GDM1 (cell line): ENCODE data around the gene PCP2.
A peak's percentile ranks its signal among the peaks of the same experiment; 100 is the strongest.

ENCODE experiments used
- DNase-seq: peaks from one replicate; lab custom pipeline; 2025; lab: John Stamatoyannopoulos, UW

Gene PCP2

DNA sequence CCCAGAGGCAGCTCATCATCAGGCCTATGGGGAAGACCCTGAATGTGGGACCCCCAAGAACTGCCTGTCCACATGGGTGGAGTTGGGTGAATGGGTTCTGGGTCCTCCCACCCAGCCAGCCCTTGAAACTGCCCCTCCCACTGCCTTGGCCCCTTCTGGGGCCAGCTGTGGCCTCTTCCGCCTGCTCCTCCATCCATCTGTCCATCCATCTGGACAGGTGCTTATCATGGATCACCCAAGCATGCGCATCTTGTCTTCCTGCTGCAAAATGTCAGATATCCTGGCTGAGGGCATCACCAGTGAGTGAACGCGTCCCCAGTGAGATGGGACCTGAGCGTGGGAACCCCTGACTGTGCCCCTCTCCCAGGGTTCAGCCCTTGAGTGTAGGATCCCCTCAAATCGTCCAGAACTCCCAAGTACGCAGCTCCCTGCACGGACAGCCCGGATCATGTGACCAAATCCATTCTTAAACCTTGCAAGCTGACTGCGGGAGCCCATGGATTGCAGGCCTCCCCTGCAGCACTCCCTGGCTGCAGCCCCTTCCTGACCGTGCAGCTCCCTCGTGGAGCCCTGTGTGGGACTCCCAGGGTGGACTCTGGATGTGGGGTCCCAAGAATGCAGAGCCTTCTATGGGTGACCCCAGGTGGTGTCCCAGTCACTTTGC, 5.4 kb upstream of the PCP2 start:
- DNase-seq, result no peak

DNA sequence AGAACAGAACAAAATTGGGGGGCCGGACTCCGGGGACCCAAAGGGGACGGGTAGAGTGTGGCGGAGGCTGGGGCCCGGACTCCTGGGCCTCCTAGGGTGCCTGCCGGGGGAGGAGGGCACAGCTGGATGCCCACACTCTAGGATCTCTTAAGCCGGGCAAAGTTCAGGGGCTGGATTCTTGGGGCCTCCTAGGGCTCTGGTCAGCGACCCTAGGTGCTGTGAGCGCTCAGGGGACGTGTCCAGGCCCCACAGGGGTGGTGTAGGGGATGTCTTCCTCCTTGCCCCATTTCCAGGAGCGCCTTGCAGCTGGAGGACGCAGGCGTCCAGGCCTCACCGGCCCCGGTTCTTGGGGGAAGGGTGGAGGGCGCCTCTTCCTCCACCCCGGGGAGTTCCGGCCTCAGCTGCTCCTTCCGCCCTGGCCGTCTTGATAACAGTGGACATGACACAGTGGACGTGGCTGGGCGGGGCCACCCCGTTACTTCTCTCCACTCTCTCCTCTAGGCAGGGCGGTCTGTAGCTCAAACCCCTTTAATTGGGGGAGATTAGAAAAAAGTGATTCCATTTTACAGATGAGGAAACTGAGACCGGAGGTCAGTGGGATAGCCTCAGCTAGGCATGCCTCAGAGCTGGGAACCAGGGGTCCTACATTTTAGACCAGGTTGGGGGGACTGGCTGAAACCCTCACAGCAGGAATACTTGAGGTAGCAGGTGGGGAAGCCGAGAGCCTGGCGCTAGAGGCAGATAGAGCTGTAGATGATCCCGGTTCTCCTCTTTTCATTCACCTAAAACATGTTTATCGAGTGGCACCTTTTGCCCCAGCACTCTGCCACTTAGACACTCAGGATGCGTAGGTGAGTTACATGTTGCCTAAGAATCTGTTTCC, 4.1 kb upstream of the PCP2 start:
- DNase-seq, result no peak

DNA sequence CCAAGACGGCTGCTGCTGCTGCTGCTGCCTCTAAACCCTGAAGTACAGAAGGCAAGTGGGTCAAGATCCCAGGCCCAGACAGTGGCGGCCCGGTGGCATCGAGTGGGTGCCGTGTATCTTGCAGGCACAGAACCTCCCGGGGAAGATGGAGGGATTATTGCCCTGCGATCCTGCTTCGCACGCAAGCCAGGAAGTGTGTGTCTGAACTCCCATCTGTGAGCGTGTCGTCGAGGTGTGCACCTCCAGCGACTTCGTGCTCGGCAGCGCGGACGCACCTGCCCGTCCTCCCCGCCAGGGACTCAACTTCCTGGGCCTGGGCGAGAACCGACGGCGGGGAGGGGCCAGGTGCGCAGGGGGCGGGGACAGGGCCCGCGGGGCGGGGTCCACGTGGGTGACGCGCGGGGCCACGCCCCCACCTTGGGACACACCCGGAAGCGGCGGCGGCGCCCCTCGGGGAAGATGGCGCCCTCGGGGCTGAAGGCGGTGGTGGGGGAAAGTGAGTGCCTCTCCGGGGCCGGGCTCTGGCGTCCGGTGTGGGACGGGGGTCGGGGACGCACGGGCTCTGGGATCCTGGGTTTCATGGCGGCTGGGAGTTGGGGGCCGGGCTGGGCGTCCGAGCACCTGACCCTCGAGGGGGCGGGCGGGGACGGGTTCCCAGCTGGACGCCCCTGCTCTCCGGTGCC, 3.3 kb upstream of the PCP2 start, which contains the start of gene STXBP2:
Gene STXBP2, plus strand, starts transcription at position 420 of the 683 bp plus-strand sequence. Its CDS starts 40 bp downstream, at position 460.
- peak; percentile 62 for DNase-seq

DNA sequence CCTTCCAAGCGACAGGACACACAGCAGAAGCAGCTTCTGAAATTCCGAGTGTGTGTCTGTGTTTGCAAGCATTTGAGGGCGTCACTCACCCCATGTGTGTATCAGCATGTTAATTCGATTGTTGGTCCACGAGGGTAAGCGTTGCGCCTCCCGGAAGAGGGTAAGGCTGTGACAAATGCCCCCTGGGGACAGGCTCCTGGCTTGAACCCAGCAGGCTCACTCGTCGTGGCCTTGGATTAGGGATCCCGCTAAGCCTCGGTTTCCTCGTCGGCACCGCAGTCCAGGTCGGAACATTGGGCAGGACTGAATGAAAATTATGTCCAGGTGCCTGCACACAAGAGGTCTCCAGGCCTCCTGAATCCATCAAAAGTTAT, 2.8 kb upstream of the PCP2 start:
- DNase-seq, result no peak

DNA sequence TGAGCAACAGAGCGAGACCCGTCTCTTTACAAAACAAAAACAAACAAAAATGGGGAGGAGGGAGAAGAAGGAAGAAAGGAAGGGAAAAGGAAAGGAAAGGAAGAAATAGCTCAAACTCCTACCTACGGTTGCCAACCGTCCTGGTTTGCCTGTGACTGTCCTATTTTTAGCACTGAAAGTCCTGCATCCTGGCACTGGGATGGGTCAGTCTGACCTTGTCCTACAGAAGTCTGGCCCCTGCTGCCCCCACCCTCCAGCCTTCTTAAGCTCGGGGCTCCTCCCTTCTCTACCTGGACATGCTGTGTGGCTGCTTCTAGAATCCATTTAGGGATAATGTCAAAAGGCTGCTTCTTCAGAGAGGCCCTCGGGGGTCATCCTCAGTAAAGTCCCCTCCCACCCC, 2.2 kb upstream of the PCP2 start:
- DNase-seq, result no peak

DNA sequence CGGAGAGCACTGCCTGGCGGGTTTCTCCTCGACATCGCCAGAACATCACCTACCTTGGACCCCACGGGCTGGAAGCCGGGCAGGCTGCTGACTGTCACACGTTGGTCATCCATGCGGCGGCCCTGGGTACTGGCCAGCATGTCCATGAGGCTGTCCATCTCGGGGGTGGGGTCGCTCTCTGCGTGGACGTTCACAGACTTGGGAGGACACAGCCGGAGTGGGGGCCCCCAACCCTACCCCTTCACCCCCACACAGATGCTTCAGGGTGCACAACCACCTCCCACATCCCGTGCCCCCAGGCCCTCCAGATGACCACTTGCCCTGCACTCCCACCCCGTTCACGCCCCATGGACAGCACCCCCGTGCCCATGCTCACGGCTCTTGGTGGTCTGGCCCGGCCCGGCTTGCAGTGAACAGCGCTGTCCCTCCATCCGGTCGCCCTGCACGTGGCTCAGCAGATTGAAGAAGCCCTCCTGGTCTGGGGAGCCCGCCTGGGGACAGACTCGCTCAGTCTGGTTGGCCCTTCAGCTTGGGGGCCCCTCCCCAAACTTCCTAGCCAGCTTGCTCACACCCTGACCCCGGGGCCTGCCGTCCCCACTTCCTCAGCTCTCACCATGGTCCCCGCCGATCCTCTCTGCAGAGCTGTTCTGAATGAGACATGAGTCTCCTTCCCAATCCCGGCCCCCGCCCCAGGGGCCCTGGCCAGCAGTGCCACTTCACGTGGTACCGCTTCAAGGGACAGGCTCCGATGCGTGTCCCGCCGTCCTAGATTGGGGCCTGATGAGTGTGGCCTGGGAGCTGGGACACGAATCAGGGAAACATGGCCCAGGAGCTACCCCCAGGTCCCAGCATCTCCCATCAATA, 947 bp downstream of the PCP2 start:
- no peak for DNase-seq

DNA sequence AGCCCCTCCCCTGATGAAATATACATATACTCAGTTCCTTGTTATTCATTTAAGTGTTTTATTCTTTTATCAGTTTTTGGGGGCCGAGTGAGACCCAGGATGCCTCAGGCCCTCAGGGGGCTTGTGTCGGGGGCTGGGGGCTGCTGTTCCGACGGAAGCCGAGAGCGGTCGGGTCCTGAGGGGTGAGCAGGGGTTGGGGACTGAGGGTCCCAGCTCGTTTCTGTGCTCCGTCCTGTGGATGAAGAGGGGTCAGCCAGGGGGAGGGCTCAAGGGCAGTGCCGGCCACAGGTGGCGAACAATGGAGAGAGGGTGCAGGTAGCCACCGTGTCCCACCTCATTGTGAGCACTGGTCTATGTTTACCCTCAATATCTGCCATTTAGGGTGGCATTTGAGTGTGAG, 1.9 kb downstream of the PCP2 start:
- no peak for DNase-seq

DNA sequence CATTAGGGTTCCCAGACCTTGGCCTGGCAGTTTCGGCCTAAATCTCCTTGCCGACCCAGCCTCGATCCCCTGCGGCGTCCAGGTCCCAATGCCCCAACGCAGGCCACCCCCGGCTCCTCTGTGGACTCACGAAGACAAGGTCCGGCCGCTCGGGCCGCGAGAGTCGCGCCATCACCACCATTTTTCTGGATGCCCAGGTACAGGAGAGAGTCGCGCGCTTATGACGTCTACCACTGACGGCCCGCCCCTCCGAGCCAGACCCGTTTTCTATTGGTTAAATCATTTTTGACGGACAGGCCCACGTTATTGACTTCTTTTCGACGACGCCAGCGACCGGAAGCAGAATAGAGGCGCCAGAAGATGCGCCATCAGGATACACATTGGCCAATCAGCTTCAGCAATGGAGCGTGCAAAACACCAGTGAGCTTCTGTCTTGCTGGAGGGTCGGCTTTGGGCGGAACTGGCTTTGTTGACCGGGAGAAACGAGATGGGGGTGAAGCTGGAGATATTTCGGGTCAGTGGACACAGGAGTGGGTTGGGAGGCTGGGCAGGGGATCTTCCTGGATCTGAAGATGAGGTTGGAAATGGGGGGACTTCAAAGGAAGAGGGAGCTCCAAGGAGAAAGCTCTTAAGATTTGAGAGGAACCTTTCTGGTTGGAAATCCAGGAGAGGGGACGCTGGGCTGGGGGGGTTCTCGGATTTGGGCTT, 4.0 kb downstream of the PCP2 start, which contains the start of the genes PET100 and XAB2:
Gene PET100, plus strand, starts transcription at position 447 of the 708 bp plus-strand sequence. Its CDS starts 41 bp downstream, at position 488.
Gene XAB2, minus strand, starts transcription at position 199 of the 708 bp plus-strand sequence. Its CDS starts 18 bp downstream, at position 181.
- peak; percentile 96 for DNase-seq

DNA sequence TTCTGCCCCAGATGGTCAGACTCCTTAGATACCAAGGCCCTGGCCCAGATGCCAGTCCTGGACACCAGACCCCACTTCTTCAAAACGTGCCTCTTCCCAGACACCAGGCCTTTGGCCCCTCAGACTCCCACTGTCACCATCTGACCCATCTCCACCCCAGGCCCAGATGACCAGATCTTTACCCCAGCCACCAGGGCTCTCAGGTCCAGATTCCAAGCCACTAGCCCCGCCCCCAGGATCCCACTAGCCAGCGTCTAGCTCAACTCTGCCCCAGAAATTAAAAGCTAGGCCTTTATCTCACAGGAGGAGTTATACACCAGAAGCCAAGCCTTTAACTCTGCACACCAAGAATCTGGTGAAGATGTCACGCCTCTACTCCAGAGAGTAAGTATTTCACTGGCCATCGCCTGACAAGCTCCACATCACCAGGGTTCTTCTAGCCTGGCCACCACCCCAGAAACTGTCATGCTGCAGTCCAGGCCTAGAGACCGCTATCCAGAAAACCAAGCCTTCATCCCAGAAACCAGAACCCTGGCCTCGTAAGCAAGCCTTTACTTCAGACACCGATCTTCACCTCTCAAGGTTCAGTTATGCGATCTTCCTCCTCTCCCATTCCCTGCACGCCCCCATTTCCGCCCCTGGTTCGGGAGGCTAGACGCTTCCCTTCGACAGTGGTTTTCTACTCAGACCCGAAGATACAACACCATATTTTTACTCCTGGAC, 4.8 kb downstream of the PCP2 start:
- no peak for DNase-seq

DNA sequence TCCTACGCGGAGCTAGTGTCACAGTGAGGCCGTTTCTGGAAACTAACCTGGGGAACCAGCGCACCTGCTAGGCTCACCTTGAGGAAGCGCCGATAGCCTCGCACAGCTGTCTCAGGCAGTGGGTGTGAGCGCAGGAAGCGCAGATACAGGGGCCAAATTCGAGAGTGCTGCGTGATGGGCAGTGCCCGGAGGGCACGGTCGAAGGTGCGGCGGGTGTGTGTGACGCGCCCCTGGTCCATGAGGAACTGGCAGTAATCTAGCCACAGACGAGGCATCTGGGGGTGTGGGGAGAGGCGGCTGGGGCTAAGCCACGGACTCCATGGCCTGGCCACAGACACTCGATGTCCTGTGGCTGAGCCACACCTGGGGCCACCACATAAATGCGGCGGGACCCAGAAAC, 6.4 kb downstream of the PCP2 start:
- DNase-seq, result no peak

DNA sequence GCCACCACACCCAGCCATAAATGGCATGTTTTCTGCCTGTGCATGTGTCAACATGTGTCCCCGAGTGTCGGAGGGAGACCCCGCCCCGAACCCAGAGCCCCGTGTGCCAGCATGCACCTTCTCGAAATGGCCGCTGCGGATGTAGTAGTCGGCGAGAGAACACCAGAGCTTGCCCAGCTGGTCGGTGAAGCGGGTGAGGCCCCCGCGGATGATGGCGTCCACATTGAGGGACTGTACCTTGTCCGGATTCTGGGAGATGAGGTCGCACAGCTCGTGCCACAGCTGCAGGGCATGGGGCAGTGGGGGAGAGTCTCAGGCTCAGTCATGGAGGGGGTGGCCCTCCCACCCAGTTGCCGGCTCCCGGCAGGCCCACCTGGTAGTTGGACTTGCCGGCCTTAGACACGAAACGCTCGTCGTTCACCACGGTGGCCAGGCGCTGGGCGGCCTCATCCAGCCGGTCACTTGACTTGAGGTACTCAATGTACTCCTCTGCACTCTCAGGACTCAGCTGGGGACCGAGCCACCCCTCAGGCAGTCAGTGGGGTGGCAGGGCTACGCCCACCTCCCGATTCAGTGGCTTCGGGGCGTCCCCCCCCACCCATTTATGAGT, 7.7 kb downstream of the PCP2 start:
- DNase-seq, result no peak

DNA sequence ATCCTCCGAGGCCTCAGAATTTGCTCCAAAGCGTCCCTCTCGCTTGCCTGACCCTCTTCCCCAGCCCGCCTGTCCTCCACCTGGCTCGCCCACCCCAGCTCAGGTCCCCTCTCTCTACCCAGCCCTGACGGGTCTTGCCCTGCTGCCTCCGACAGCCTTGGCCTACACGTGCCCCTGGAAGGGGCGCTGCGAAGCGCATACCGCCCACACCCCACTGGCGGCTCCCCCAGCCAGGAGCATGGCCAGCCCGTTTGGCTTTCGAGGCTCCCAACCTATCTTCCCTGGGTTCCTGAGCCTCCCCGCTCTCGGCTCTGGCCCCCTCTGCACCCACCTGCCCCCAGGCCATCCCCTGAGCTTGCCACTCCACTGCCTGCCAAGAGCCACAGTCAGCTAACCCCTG, 8.7 kb downstream of the PCP2 start:
- no peak for DNase-seq

DNA sequence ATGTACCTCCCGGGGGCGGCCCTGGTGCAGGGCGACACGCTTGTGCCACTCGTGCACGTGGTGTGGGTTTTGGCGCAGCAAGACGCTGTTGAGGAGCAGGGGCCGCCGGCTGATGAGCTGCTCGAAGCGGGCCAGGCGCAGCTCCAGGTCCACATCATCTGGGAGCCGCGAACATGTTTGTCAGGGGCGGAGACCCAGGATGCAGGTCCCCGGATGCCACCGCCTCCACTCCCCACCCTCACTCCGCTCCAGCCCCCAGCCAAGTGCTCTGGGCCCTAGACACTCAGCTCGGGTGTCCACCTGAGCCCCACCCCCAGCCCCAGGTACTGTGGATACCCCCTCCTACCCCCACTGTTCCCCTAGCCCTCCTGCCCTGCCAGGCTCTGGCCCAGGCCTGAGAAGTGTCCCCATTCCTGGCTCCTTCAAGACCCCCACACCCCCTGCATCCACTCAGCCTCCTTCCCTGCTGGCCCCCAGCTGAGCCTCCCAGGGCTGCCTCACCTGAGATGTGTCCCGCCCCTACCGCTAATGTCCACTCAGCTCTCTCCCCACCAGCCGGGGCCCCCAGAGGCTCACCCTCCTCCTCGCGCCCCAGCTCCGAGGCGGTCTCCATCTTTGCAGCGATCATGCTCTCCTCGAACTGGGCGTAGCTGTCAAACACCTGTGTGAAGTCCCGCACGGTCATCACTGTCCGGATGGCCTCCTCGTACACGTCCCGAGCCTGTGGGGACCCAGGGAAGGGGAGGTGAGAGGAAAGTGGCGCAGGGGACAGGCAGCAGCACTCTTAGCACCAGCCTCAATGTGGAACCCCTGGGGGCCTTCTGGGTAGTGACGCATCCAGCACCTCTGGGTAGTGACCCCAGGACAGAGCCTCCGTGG, 9.6 kb downstream of the PCP2 start:
- no peak for DNase-seq

DNA sequence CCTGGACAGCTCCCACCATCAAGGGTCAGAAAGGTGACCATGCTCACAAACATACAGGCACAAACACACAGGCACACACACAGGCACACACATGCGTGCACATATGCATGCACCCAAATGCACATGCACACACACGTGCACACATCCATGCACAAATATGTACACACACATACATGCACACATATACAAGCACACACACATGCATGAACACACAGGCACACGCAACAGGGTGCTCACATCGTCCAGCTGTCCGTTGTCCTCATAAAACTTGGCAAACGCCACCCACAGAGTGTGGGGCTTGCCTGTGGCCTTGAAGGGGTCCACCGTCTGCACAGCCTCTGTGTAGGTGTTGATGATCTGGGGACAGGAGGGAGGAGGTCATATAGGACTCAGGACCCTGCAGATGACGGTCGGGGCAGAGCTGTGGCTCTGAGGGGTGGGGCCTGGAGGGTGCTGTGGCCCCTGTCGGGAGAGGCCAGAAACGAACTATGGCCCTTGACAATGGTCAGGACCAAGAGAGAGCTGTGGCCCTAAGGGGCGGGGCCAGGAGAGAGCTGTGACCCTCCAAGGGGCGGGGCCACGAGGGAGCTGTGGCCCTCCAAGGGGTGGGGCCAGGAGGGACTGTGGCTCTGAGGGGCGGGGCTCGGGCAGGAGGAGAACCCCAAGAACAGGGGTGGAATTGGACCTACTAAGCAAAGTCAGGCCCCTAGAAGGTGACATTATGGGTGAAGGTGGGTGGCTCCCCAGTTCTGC, 10.4 kb downstream of the PCP2 start:
- no peak for DNase-seq

DNA sequence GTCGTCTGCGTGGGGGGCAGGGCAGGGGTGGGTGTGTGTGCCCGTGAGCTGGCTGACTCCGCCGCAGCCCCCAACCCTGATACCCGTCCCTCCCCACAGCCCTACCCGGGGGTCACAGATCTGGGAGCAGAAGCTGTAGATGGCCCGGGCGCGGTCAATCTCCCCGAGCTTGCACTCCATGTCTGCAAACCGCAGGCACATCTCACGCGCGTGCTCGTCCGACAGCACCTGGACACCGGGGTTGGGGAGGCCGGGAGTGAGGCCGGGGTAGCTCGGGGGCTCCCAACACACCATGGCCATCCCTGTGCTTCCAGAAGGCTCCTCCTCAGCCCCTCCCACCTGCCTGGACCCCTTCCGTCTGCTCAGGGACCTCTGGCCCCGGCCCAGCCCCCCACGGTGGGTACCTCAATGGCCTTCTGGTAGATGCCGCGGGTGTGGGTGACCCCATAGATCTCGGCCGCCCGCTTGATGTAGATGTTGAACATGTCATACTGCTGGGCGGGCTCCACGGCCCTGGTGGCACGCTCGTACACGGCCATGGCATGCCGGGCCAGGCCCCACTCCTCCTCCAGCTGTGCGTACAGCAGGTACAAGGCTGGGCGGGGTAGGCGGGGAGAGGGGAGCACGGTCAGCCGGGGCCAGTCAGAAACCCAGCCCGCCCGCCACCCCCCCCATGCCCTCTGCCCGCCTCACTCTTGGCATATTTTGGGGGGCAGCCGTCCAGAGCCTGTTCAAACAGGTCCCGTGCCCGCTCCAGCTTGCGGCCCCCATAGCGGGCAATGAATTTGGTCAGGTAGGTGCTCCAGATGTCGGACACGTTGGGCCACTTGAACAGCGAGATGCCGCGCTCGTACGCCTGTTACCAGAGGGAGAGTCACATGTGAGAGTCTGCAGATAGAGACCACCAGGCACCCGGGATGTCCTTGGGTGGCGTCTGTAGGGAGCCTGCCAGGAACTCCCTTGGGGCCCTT, 12.8 kb downstream of the PCP2 start:
- DNase-seq, result no peak

DNA sequence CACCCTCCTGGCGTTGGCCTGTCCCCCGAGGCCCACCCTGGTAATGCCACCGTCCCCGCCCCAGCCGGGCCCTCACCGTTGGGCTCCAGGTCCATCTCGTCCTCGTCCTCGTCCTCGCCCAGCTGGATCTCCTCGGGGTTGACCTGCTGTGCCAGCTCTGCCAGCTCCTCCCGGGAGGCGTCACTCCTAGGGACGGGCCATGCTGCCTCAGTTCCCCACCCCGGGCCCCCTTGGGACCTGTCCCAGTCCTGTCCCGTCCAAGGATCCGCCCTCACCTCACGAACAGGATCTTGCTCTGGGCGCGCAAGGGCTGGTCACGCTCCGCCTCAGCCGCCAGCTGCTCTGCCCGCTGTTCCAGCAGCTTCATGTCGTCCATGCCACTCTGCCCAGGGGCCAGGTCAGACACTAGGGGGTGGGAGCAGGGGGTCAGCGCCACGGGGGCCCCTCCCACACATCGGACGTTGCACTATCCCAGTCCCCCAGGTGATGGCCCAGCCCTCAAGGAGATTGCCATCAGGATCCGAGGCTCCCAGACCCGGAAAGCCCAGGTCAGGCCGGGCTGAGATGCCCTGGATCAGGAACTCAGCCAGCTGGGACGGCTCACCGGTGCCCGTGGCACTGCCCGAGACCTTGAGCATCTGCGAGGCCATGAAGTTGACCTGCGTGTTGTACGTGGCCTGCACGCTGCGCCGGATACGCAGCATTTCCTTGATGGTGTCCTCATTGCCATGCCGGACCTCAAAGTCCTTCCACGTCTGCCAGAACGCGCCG, 13.7 kb downstream of the PCP2 start:
- DNase-seq, result no peak
